PC-3 (cell line): ENCODE data around the gene ZFP3. TPM values are rescaled to one million over a fixed set of nuclear protein-coding genes. Genes with fewer than 3 reads are reported as not detected.

Source experiments
- ATAC-seq: fragments of 200-7000 bp; cut with Tn5 transposase; 2 replicates; pipeline ENCODE4 v1.9.1; 2020; ENCODE audit warnings: mild to moderate bottlenecking, moderate library complexity
- BruUV-seq: library from RNA; stranded (reverse); fragments of 400-500 nt; replicated peaks from 2 replicates; lab custom pipeline; 2021; lab: Mats Ljungman, UMichigan
- CTCF ChIA-PET: fragments of 300-600 bp; sonication (Branson Sonifier 250); formaldehyde crosslinking; loops from one replicate; lab custom pipeline; 2022; ENCODE audit warnings: antibody characterized with exemption; lab: Charles Lee
- POLR2A ChIA-PET: fragments of 300-600 bp; sonication (Branson Sonifier 250); formaldehyde crosslinking; loops from one replicate; lab custom pipeline; 2022; ENCODE audit warnings: antibody characterized with exemption; ENCODE audit not compliant: unreplicated experiment; lab: Charles Lee
- DNase-seq: peaks from one replicate; pipeline ENCODE4 v3.0.0-alpha.2; 2015
- H2AFZ ChIP-seq: fragments of 300-600 bp; sonication (generic); 2 replicates; pipeline ENCODE4 v1.6.0; 2016; ENCODE audit warnings: antibody characterized with exemption, low read length
- H3F3A ChIP-seq: fragments of 300-600 bp; sonication (generic); one replicate; pipeline ENCODE4 v1.6.0; 2017; ENCODE audit warnings: antibody characterized with exemption, low read length, control low read depth, mild to moderate bottlenecking; ENCODE audit not compliant: unreplicated experiment
- H3K27ac ChIP-seq: fragments of 300-600 bp; sonication (generic); 2 replicates; pipeline ENCODE4 v1.5.1; 2016; ENCODE audit warnings: mild to moderate bottlenecking, low read length
- H3K27me3 ChIP-seq: fragments of 300-600 bp; sonication (generic); 2 replicates; pipeline ENCODE4 v1.6.1; 2016; ENCODE audit warnings: low read length, mixed read lengths
- H3K36me3 ChIP-seq: fragments of 300-600 bp; sonication (generic); 2 replicates; pipeline ENCODE4 v1.6.1; 2016; ENCODE audit warnings: low read depth, mixed run types, low read length, mixed read lengths
- H3K4me1 ChIP-seq: fragments of 300-600 bp; sonication (generic); 2 replicates; pipeline ENCODE4 v1.5.1; 2016; ENCODE audit warnings: low read length; ENCODE audit not compliant: insufficient read depth
- H3K4me2 ChIP-seq: fragments of 300-600 bp; sonication (generic); 2 replicates; pipeline ENCODE4 v1.6.0; 2016; ENCODE audit warnings: low read length
- H3K4me3 ChIP-seq: fragments of 300-600 bp; sonication (generic); 2 replicates; pipeline ENCODE4 v1.5.1; 2016; ENCODE audit warnings: mild to moderate bottlenecking, low read length, mixed read lengths
- H3K79me2 ChIP-seq: fragments of 300-600 bp; sonication (generic); 2 replicates; pipeline ENCODE4 v1.6.1; 2017; ENCODE audit warnings: low read length, mixed read lengths
- H3K9ac ChIP-seq: fragments of 300-600 bp; sonication (generic); 2 replicates; pipeline ENCODE4 v1.6.0; 2016; ENCODE audit warnings: mild to moderate bottlenecking, low read length
- H3K9me2 ChIP-seq: fragments of 300-600 bp; sonication (generic); replicated peaks from 2 replicates; pipeline ENCODE4 v1.6.1; 2016; ENCODE audit warnings: mixed run types, low read length, mixed read lengths
- H3K9me3 ChIP-seq: fragments of 300-600 bp; sonication (generic); 2 replicates; pipeline ENCODE4 v1.6.1; 2016; ENCODE audit warnings: low read length, mixed read lengths
- H4K20me1 ChIP-seq: fragments of 300-600 bp; sonication (generic); 2 replicates; pipeline ENCODE4 v1.6.1; 2016; ENCODE audit warnings: low read length, mixed read lengths
- EZH2 ChIP-seq: fragments of 300-600 bp; sonication (generic); IDR thresholded peaks from one replicate; pipeline ENCODE4 v1.6.1; 2017; ENCODE audit warnings: antibody characterized with exemption, mild to moderate bottlenecking, low read length; ENCODE audit not compliant: unreplicated experiment
- EZH2phosphoT487 ChIP-seq: fragments of 300-600 bp; sonication (generic); IDR thresholded peaks from 2 replicates; pipeline ENCODE4 v1.6.1; 2018; ENCODE audit warnings: mild to moderate bottlenecking, antibody characterized with exemption, low read length, borderline replicate concordance
- intact Hi-C: fragments of 100-400 bp; cut with micrococcal nuclease; formaldehyde crosslinking; loops from 2 replicates; pipeline ENCODE4 v1.9.0; 2023
- total RNA-seq: library from RNA; depleted of rRNA; stranded (reverse); fragments of >200 nt; gene quantifications from 2 replicates; pipeline ENCODE4 v1.2.3, GENCODE V29; 2014
- TF ChIP-seq, protein P1 (sequence below): fragments of 300-600 bp; sonication (generic); conservative IDR thresholded peaks from 2 replicates; pipeline ENCODE4 v1.5.1; 2017; ENCODE audit warnings: antibody characterized with exemption, low read depth, mild to moderate bottlenecking, low read length

The ZFP3 gene
- total RNA-seq, 1 experiment from 2014 or later, result 0.84 TPM

DNA sequence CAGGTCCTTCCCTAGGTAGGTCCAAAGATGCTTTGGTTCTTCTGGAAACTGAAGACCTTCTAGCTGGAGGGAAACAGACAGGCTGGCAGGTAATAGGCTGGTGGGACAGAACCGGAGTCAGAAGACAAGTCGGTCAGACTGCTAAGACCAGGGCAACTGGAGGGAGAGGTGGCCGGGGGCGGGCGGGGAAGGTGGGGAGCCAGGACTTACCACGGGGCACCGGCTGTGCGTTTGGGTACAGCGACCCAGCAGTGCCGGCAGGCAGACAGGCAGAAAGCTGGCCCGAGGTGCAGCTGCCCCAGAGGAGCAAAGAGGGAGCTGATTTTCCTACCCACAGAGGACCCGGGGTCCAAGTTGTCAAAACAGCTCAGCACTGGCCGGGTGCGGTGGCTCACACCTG, 43.6 kb upstream of the ZFP3 start:
- H3K9me2 ChIP-seq, result no peaks in the 10 kb centered on the region

DNA sequence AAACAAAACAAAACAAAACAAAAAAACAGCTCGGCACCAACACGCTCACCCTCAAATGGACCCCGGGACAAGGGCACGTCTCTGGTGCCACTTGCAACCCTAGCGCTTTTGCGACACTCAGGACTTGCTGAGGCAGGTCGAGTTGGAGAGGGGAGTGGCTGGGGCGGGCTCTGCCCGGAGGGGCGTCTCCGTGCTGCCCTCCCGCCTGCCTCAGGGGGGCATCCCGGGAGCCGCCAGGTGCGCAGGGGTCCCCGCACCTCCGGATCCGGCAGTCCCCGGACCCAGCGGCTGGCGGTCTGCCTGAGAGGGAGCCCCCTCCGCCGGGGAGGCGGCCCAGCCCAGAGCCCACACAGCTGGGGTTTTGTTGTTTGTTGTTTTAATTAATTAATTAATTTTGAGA, 43.0 kb upstream of the ZFP3 start, which contains the start of gene SLC52A1:
Gene SLC52A1, minus strand, starts transcription at position 112 of the 400 bp plus-strand sequence. CDS start 820 bp downstream, outside the sequence.
- Histone ChIP-seq H4K20me1 (no peaks in the 10 kb centered on the region), H3K27me3 (no peaks in the 10 kb centered on the region), H3K4me3 (no peak within 1 kb of the TSS), H3K9ac (no peak within 1 kb of the TSS), H3K79me2 (no peaks in the 10 kb centered on the region), H3F3A (no peaks in the 10 kb centered on the region), H3K4me2 (no peak within 1 kb of the TSS), H2AFZ (no peak within 1 kb of the TSS), H3K9me3 (no peaks in the 10 kb centered on the region), H3K9me2 (no peaks in the 10 kb centered on the region), H3K4me1 (0 out of 2 replicates have a peak, but pooled peaks cover 3% of the 10 kb centered on the region), H3K27ac (no peak within 1 kb of the TSS), H3K36me3 (no peaks in the 10 kb centered on the region)
- DNase-seq (no peak), ATAC-seq (no peak)
- ChIA-PET CTCF (no interaction called here), POLR2A (interaction anchor here (0.6 kb wide), 1 partner anchor 341 kb away, joined by 5 read pairs; no protein-coding TSS in a partner anchor)
- intact Hi-C loops, result no loop called here
- no TSS peak for BruUV-seq
- TF ChIP-seq, protein P1, sequence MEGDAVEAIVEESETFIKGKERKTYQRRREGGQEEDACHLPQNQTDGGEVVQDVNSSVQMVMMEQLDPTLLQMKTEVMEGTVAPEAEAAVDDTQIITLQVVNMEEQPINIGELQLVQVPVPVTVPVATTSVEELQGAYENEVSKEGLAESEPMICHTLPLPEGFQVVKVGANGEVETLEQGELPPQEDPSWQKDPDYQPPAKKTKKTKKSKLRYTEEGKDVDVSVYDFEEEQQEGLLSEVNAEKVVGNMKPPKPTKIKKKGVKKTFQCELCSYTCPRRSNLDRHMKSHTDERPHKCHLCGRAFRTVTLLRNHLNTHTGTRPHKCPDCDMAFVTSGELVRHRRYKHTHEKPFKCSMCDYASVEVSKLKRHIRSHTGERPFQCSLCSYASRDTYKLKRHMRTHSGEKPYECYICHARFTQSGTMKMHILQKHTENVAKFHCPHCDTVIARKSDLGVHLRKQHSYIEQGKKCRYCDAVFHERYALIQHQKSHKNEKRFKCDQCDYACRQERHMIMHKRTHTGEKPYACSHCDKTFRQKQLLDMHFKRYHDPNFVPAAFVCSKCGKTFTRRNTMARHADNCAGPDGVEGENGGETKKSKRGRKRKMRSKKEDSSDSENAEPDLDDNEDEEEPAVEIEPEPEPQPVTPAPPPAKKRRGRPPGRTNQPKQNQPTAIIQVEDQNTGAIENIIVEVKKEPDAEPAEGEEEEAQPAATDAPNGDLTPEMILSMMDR, result no peak
- TF ChIP-seq EZH2phosphoT487 (no peak), EZH2 (no peak)

More for the DNA sequence above, 43.6 kb upstream of the ZFP3 start:
- H4K20me1 ChIP-seq, result no peaks in the 10 kb centered on the region
- BruUV-seq, result no TSS peak
- 0 out of 2 replicates have a peak, but pooled peaks cover 3% of the 10 kb centered on the region for H3K4me1 ChIP-seq
- ChIA-PET CTCF (no interaction called here), POLR2A (no interaction called here)
- no peak overlapping the region for H3K27ac ChIP-seq
- H3K9me3 ChIP-seq, result no peaks in the 10 kb centered on the region
- ATAC-seq (no peak), DNase-seq (no peak)
- intact Hi-C loops, result no loop called here
- no peak overlapping the region for H2AFZ ChIP-seq
- TF ChIP-seq, protein P1, result no peak
- no peak for TF ChIP-seq EZH2phosphoT487
- no peak for TF ChIP-seq EZH2
- no peaks in the 10 kb centered on the region for H3K79me2 ChIP-seq
- H3F3A ChIP-seq, result no peaks in the 10 kb centered on the region
- H3K27me3 ChIP-seq, result no peaks in the 10 kb centered on the region
- H3K36me3 ChIP-seq, result no peaks in the 10 kb centered on the region
- H3K4me3 ChIP-seq, result no peak overlapping the region
- no peak overlapping the region for H3K9ac ChIP-seq
- no peak overlapping the region for H3K4me2 ChIP-seq

DNA sequence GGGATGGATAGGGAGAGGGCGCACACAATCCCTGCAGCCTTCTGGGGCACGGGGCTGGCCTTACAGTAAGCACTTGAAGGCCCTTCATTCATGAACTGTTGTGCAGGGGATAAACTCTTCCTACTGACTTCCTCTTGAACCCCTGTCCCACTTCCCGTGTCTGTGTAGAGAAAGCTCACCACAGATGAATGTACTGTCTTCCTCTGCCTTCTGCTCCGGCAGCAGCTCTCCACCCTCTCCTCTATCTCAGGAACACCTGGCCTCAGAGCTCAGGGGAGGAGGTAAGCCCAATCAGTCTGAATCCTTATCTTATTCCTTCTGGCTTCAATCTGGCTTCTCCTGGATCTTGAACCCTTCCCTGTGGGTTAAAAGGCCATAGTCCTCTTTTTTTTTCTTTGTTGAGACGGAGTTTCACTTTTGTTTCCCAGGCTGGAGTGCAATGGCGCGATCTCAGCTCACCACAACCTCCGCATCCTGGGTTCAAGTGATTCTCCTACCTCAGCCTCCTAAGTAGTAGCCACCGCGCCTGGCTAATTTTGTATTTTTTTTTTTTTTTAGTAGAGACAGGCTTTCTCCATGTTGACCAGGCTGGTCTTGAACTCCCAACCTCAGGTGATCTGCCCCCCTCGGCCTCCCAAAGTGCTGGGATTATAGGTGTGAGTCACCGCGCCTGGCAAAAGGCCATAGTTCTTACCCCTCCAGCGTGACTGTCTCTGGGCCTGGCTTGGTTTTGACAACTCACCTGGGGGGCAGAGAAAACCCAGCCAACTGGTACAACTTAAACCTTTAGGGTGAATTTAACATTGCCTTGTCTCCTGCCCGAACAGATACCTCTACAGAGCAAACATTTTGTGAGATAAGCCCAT, 35.9 kb upstream of the ZFP3 start:
- ATAC-seq, result no peak
- no TSS peak for BruUV-seq

More for the DNA sequence above, 35.9 kb upstream of the ZFP3 start:
- Histone ChIP-seq H3K4me2 (no peak overlapping the region), H3K27me3 (no peaks in the 10 kb centered on the region), H3K27ac (no peak overlapping the region), H3K4me3 (no peak overlapping the region), H3K79me2 (no peaks in the 10 kb centered on the region), H3K36me3 (no peaks in the 10 kb centered on the region), H3K9me3 (no peaks in the 10 kb centered on the region), H3K9me2 (no peaks in the 10 kb centered on the region), H4K20me1 (no peaks in the 10 kb centered on the region), H3F3A (no peaks in the 10 kb centered on the region), H3K4me1 (no peaks in the 10 kb centered on the region), H2AFZ (no peak overlapping the region), H3K9ac (no peak overlapping the region)
- TF ChIP-seq EZH2phosphoT487, result no peak
- TF ChIP-seq EZH2, result no peak
- TF ChIP-seq, protein P1, result no peak
- ChIA-PET POLR2A (no interaction called here), CTCF (no interaction called here)
- intact Hi-C loops, result no loop called here
- no peak for DNase-seq
